ENCODE data around the gene ARL6IP4. TPM values are rescaled to one million over a fixed set of nuclear protein-coding genes. Genes with fewer than 3 reads are reported as not detected.

The ARL6IP4 gene
- total RNA-seq, 1 donor from 2014 or later = 156 TPM

- Histone ChIP-seq H3K27ac (replicated peaks) (no peak overlapping the region), H3K36me3 (peaks cover 19% of the 10 kb centered on the region), H3K9me3 (replicated peaks) (no peaks in the 10 kb centered on the region), H3K4me1 (peaks cover 87% of the 10 kb centered on the region), H3K4me3 (no peak overlapping the region), H3K27me3 (ENCODE audit: low read depth) (no peaks in the 10 kb centered on the region)
- no peak for TF ChIP-seq CTCF (IDR thresholded peaks at IDR 0.05; ENCODE audit: borderline replicate concordance)
- intact Hi-C loops (cut with micrococcal nuclease) = no loop called here
- DNase-seq = no peak
Observed at GRCh38 chr12:122977655-122978392, 2.7 kb upstream of the ARL6IP4 start.

GRCh38 chr12:122978507-122978955 lies 1.9 kb upstream of the ARL6IP4 start:
- DNase-seq = no peak
- no peak for TF ChIP-seq CTCF (IDR thresholded peaks at IDR 0.05; ENCODE audit: borderline replicate concordance)
- Histone ChIP-seq H3K9me3 (replicated peaks) (no peaks in the 10 kb centered on the region), H3K27ac (replicated peaks) (no peak overlapping the region), H3K36me3 (peaks cover 22% of the 10 kb centered on the region), H3K4me1 (peaks cover 94% of the 10 kb centered on the region), H3K4me3 (no peak overlapping the region), H3K27me3 (ENCODE audit: low read depth) (no peaks in the 10 kb centered on the region)
- intact Hi-C loops (cut with micrococcal nuclease) = no loop called here

GRCh38 chr12:122979001-122979907 lies 1.2 kb upstream of the ARL6IP4 start:
- DNase-seq = no peak
- peak overlapping the region; percentile 99 for H3K4me3 ChIP-seq
- peaks cover 22% of the 10 kb centered on the region for H3K36me3 ChIP-seq
- no peaks in the 10 kb centered on the region for H3K9me3 ChIP-seq (replicated peaks)
- TF ChIP-seq CTCF (IDR thresholded peaks at IDR 0.05; ENCODE audit: borderline replicate concordance) = no peak
- H3K27me3 ChIP-seq (ENCODE audit: low read depth) = no peaks in the 10 kb centered on the region
- intact Hi-C loops (cut with micrococcal nuclease) = no loop called here
- peaks cover 94% of the 10 kb centered on the region for H3K4me1 ChIP-seq
- H3K27ac ChIP-seq (replicated peaks) = peak overlapping the region; percentile 90

- Histone ChIP-seq H3K27ac (replicated peaks) (peak overlapping the region; percentile 90), H3K4me3 (peak overlapping the region; percentile 99), H3K4me1 (peaks cover 97% of the 10 kb centered on the region), H3K27me3 (ENCODE audit: low read depth) (no peaks in the 10 kb centered on the region), H3K9me3 (replicated peaks) (no peaks in the 10 kb centered on the region), H3K36me3 (peaks cover 22% of the 10 kb centered on the region)
- TF ChIP-seq CTCF (IDR thresholded peaks at IDR 0.05; ENCODE audit: borderline replicate concordance) = no peak
- DNase-seq = no peak
- intact Hi-C loops (cut with micrococcal nuclease) = loop anchor here (10.0 kb wide), 1 partner anchor 255 kb away; the partner anchor contains the start of genes MPHOSPH9 and MTRFR
Observed at GRCh38 chr12:122979908-122980182, 636 bp upstream of the ARL6IP4 start.

- Histone ChIP-seq H3K9me3 (replicated peaks) (no peaks in the 10 kb centered on the region), H3K4me1 (peaks cover 95% of the 10 kb centered on the region), H3K4me3 (peak overlapping the region; percentile 99), H3K27me3 (ENCODE audit: low read depth) (no peaks in the 10 kb centered on the region), H3K27ac (replicated peaks) (peak overlapping the region; percentile 90), H3K36me3 (peaks cover 25% of the 10 kb centered on the region)
- intact Hi-C loops (cut with micrococcal nuclease) = loop anchor here (10.0 kb wide), 1 partner anchor 254 kb away; the partner anchor contains the start of genes MPHOSPH9 and MTRFR
- no peak for TF ChIP-seq CTCF (IDR thresholded peaks at IDR 0.05; ENCODE audit: borderline replicate concordance)
- no peak for DNase-seq
Observed at GRCh38 chr12:122981036-122981471, 573 bp downstream of the ARL6IP4 start.
